Activated CD8-positive, alpha-beta memory T cell treated with anti-CD3 and anti-CD28 coated beads, Interleukin-2, amount 50 U/mL, for 48 hours (primary cell): ENCODE data around the gene AFF2.

ENCODE experiments used
- DNase-seq: peaks from one replicate; pipeline ENCODE4 v3.0.0-alpha.2; 2020

The AFF2 gene

DNA sequence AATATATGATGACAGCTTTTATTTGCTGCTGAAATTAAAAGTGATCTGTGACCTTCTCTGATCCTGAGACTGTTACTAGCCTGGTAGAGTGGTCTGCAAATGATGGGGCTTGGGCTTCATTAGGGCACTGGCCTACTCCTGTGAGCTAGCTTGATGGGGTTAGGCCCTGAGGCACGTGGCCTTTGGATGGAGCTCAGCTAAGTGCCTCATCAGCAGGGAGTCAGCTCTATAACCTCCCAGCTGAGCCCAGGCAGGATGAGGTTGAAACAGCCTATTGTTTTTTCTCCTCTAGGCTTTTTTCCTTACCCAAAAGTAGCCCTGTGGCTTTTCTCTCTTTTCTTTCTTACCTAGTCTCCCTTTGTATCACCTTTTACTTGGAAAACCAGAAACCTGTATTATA lies 92.2 kb downstream of the AFF2 start:
- no peak for DNase-seq

DNA sequence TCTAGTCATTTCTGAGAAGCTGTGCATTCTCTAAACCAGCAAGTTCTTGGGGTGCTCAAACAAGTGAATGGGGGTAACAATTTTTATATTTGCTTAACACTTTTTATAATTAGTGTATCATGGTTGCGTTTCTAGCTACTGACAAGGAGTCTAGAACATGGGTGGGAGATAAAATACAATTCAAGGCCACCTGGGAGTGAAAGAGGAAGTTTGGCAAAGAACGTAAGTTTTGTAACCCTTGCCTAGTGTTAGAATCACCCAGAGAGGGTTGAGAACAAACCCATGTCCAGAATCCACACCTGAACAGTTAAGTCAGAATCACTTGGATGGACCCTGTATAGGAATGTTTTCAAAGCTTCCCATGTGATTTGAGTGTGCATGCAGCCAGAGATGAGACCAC lies 92.7 kb downstream of the AFF2 start:
- no peak for DNase-seq

DNA sequence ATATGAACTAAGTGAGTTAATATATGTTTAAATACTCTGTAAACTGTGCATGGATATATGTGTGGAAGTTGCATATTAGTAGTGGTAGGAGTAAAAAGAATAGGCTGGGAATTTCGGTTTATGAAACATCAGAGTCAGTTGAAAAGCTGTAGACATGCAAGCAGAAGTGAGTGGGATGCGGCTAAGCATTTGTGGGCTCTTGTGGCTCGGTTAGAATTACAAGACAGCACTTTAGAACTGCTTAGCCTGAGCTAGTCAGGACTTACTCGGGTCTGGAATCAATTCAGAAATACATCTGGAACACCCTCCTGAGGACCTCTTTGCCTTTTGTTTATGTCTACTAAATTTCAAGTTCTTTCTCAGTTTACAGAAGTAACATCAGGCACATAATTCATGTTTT lies 93.6 kb downstream of the AFF2 start:
- no peak for DNase-seq

DNA sequence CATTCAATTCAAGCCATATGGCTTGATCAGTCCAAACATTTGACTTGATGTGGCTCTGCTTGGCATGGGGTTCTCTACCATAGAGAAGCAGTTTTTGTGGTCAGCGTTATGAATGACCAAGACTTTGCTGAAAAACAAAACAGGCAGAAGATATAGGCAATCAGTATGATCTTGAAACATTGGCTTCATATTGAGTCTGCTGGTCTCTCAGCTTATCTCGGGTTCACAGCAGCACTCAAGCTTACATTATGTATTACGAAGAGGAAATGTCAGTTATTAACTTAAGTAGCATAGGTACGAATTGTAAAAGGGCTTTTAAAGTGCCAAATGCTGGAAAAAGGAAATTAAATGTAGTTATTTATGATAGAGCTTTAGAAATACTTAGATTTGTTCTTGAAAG lies 99.0 kb downstream of the AFF2 start:
- DNase-seq = no peak

DNA sequence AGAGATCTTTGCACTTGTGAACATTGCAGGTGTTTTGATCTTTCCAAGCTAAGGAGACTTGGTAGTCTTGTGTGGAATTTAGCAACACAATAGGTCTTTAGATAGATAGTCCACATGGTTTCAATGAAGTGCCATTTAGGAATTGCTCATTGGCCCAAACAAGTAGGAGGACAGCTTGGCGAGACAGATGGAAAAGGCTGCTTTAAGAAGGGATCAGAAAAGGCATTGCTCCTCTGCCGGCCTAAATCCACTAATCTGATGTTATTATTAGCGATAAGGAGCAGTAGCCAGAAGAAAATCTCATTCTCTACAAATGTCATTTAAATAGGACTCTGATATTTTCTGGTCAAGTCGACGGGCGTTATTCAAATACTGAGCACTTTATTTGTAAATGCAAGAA lies 99.7 kb downstream of the AFF2 start:
- DNase-seq = no peak

DNA sequence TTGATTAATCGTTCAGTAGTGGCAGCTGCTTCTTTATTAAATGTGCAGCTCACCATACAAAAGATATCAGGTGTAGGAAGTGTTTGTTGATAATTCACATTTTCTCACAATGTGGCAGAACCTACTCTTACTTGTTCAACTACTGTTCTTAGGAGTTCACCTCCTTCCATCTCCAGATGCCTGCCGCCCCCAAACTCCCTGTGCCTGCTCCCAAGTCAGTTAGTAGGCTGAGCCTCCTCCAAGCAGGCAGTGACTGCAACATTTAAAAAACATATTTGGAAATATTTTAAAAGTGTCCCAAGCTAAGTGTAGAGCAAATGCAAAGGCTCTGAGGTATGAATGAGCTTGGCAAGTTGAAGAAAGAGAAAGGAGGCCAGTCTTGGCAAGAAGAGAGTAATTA lies 100.2 kb downstream of the AFF2 start:
- no peak for DNase-seq

DNA sequence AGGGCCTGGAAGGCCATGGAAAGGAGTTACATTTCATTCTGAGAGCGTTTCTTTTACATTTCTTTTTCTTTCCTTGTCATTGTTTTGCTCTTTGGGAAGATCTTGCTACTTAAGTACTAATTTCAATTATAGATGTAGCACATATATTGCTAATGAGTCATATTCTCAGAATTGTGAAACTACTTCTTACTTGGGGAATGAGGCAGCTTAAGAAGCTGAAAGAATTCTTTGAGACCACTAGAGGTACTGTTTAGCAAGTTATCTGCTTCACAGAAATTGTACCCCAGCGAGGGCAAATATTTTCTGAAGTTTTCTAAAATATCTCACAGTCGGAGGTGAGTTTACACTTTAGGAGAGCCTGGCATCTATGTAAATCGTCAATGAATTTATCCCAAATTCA lies 100.6 kb downstream of the AFF2 start:
- no peak for DNase-seq

DNA sequence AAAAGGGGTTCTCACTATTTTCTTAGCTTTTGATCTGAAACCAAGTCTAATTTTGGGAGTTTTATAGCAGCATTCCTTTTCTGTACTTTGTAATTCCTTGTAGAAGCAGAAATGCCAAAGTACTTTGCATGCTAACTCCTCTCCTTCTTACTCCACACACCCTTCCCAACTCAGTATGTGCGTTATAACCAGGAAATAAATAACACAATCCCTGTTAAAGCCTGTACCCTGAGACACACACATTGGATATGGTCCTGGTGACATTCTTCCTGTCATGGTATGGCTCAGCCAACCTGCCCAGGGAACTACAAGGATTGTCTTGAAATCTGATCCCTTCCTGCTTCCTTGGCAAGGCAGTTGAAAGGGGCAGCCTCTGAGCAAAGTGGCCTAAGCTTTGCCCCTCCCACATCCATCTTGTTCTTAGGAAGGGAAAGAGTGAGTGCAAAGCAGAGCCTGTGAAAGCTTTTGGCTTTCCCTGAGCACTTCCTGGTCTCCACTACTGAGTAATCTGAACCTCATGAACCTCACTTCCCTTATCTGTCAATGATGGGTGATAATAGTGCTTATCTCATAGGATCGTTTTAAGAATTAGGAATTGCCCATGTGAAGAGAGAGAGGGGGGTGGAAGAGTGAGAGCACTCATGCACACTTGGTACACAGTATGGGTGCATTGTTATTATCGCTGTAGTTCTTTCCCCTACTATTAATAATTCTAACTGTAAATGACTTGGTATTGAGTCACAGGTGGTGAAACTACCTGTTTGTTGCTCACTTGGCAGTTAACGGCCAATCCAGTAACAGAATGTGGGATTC lies 109.3 kb downstream of the AFF2 start:
- no peak for DNase-seq

DNA sequence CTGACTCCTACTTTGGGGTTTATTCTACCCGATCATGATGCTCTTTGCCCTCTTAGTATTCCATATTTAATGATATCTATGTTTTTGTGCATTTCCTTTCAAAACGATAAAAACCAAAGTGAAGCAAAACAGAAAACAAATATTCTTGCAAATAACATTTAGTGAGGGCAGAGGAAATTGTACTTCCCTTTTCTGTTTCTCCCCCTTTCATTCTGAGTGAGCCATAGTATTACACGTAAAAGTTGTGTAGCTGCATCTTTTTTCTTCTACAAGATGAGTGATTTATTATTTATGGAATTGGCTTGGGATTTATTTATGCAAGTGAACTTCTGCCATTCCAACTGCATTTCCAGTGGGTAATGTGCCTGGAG lies 109.9 kb downstream of the AFF2 start:
- DNase-seq = no peak

DNA sequence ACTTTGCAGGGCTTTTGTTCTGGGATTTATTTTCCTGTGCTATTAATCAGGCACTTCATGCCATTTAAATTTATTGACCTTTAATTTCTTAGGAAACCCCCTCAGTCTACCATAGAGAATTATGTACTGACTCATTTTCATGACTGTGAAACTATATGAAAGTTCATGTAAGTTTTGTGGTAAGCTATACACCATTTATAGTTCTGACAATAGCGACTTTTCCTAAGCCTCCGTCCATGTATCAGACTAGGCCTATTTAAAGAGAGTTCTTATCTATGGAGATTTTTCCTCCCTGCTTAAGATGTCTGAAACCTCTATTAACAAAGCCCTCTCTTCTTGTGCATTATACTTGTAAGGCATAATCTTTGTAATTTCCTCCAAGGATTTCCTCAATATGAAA lies 111.6 kb downstream of the AFF2 start:
- no peak for DNase-seq

DNA sequence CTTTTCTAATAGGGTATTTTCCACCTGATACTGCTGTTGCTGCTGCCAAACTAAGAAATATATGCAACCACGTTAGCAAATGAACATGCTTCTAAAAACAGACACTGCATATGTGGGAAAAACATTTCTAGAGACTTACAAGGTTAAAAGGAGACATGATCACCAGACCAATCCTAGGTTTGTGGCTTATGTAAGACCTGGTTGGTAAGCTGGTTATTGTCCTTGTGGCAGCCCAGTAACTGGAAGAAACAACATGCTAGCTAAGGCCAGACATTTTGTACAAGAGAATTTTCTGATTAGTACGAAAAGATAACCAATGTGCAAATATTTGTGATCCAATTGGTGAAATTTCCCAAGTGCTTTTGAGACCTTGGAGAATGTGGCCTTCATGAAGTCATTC lies 112.0 kb downstream of the AFF2 start:
- DNase-seq = no peak

DNA sequence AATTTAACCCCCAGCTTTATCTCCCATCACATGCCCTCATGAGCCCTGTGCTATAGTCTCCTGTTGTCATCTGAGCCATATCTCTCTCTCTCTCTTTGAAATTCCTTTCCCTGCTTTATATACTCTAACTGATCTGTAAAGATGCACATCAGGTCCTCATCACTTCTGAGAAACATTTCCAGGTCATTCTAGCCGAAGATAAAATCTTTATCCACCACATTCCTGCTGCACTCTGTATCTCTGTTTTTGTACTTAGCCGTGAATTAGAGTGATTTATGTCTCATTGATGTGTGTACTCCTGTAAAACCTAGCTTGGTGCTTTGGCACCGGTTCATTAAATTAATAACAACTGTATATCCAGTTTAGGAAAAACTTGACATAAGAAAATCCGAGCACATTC lies 113.2 kb downstream of the AFF2 start:
- no peak for DNase-seq

DNA sequence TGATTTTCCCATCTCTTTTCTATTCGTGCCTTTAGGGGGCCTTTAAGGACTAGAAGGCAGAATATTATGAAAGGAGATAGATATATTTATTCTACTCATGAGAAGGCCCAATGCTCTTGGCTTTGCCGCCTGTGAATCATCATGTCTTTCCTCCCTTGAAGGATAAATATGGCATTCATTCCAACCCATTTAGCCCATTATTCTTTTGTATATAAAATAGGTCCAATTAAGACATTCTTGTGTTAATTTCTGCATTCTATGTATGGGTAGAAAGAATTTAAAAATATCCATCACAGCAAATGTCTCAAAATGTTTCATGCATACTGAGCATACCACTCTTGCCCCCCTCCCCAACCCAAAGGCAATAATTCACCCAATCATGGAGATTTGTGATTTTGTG lies 115.1 kb downstream of the AFF2 start:
- DNase-seq = no peak

DNA sequence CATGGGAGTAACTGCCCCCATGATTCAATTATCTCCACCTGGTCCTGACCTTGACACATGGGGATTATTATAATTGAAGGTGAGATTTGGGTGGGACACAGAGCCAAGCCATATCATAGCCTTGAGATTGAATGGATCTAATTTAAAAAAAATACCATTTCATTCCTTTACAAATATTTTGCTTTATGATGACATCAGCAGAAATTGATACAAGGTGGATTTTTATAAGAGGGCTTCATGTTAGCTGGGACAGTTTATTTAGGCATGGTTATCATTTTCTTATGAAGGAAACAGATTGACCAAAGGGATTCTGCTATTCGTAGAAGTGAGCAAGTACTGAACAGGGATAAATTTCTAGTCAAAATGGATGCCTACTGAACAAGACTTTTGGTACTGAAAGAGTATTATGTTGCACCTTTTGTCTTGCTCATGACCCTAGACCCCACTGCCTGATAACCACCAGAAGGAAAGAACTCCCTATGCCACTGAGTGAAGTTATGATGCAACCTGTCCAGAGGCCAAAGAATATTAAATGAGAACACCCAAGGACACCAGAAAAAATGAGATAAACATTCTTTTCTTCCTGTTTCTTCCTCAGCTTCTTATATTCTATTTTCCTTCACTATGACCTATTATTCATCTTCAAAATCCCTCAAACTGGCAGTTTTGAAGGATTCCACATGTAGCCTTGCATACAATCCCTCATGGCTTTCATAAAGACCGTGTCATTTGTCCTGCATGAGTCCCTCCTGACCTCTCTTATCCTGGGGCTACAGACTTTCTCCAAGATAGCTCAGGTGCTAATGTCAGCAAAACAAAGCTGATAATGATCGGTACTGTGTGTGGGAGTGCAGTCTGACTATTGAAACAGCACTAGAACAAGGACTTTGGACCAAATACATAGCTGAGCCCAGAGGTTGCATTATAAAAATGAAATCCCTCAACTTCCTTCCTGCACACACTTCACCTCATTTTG lies 118.3 kb downstream of the AFF2 start:
- DNase-seq = no peak

DNA sequence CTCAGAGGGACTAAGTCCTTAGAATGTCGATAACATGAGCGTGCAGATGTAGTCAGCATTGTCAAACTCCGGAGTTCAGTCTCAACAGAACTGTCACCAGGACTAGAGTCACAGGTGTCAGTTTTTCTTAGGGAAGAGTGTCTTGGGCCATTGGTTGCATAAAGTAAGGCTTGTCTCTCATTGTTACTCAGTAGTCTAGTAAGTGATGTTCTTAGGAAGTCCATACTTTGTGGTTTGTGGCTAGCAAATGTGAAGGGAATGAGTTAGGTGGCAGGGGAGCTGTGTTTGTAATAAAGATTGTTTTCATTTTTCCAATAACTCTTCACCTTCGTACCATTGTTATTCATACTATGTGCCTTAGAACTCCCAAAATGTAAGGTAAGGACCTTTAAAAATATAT lies 119.6 kb downstream of the AFF2 start:
- DNase-seq = no peak

DNA sequence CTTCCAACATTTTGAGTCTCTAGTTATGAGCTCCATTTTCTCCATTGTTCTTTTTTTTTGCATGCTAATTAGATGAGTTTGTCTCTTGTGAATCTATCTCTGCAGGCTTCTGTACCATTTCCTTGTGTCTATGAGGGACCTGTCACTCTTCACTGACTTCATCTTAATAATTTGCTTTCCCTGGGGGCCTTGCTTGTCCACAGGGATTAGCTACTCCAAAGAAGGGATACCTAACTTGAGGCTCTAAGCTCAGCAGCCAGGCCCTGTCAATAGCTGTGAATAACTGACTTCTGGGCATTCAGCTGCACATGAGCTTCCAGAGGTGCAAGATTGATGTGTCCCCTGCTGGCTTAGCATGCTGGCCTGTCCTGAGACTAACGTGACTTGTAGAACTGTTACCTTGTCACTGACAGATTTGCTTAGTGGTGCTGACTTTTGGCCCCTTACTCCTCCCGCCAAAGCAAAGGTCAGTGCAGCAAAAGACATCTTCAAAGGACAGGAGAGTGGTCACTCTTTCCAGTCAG lies 124.6 kb downstream of the AFF2 start:
- DNase-seq = no peak

DNA sequence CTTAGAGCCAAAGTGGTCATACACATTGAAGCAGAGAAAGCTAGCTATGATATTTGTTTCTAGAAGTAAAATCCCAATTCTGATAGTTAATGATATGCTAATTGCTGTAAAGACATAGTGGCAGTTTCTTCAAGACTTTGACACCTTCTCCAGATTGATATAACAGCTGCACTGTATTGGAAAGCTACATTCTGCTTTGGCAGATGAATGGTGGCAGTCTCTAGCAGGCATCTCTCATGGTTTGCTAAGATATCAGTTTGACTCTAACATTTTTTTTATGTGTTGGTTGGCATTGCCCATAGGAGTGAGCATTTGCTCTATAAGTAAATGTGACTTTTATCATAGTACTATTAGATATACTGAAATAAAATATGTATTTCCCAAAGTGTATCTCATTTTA lies 128.2 kb downstream of the AFF2 start:
- no peak for DNase-seq

DNA sequence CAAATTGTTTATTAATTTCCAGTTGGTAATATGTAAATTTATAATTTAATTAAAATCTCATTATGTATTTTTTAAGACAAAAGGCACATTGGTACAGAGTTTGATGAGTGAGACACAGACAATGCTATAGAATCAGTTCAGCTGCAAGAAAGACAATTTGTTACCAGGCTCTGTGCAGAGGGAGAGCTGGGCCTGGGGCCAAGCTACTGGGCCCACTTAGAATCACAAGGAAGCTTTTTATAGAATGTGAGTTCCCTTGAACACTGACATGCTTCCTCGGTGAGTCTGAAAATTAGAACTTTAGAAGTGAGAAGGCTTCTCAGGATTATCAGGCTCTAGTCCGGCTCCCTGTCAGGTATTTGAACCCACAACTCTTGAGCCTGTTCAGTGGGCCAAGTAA lies 129.0 kb downstream of the AFF2 start:
- no peak for DNase-seq

DNA sequence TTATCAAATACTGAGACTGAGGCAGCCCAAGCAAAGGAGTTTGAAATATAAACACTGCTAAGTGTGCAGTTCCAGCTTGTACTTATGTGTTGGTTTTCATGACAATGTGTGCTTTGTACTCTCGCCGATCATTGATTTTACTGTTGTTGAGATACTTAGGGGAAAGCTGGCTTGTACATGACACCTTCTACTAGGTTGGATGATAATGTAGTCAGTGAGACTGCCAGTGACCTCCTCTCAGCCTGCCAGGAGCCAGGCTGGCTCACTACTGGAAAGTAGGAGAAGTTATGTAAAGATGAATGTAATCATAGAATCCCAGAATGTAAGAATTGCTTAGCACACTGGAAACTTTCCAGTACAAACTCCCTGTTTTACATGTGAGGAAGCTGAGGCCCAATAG lies 132.0 kb downstream of the AFF2 start:
- DNase-seq = no peak

DNA sequence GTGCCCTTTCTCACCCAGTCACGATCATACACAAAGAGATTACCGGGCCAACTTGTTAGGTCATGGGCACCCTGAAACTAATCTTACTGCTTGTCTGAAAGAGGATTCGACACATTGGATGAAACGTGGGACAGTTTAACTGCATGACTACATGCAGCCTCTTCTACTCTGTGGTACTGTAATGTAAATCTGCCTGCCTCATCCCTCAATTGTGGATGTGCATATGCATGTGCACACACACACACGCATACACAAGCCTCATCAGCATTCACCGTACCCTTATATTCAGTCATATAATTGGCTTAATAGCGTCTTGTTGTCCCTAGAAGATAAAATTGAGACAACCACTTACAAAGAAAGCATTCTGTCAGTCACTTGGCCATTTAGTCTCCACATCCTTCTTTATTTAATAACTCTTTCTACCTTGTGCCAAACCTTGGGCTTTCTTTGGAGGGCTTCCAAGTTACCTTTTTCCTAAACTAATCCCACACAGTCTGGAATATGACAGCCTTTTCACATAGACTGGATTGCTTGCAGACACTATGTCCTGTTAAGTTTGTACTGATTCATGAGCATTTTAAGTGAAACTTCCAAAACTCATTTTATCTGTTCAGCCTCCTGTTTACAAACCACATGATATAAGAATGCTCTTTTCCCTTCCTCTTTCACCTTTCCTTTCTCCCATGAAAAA lies 132.9 kb downstream of the AFF2 start:
- DNase-seq = no peak

DNA sequence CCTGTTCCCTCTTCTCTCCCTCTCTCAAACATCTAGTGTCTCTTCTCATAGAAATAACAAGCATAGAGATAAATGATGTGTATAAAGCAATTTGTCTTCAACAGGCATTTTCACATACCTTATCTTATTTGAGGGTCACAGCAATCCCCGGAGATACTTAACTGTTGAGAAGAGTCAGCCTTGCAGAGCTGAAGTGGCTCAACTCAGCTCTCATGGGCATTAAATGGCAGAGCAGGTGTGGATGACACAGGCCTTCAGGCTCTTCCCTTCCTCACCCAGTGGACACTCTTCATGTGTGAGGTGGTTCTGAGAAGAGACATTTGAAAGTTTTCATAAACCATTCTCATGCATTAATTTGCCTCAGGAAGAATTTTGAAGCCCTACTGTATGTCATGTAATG lies 134.2 kb downstream of the AFF2 start:
- no peak for DNase-seq

DNA sequence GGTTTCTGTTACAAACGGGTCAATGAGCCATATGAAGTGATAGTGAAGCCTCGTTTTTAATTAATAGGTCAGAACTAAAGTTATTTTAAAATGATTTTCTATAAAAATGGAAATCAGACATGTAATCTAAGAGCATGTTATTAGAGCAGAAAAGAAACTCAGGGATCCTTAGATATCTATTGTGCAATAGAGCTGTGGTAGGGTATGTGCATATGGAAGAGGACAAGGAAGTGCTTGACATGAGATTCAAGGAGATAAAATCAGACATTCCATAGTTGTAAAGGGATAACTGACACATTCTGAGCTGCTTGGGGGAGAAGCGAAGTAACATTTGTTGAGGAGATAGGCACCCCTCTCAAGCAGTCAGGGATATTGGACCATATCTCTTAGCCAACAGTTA lies 143.0 kb downstream of the AFF2 start:
- no peak for DNase-seq

DNA sequence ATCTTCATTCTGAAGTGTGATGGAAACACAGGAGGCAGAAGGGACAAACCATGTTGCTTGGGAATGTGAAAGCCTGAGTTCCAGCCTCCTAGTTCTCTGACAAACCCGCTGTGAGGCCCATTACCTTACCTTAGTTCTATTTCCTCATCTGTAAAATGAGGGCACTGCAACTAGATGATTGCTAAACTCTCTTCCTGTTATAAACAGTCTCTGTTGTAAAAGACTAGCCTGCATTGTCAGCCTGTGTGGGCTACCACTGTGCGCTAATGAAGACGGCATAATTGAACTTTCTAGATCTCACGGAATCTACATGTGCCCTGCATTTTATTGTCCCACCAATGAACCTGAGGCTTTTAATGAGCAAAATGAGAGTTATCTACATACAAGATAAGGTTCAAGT lies 147.2 kb downstream of the AFF2 start:
- DNase-seq = no peak
